SK-N-SH (cell line): ENCODE results near the gene ULK3.

Experiments used
- CHD2 ChIP-seq: fragments of 150-350 bp; IDR thresholded peaks from 2 replicates; pipeline ENCODE4 v1.6.1; 2018; ENCODE audit warnings: low read length; ENCODE audit not compliant: partially characterized antibody
- EP300 ChIP-seq, 2 experiments: IDR thresholded peaks; 2 replicates each; pipeline versions ENCODE4 v1.4.0 to v1.6.1; 2012; ENCODE audit warnings: borderline replicate concordance in 1 of 2, low read depth in 1 of 2, low read length in 1 of 2
- FOXM1 ChIP-seq: IDR thresholded peaks from 2 replicates; pipeline ENCODE4 v1.4.0; 2012; ENCODE audit warnings: low read depth, mild to moderate bottlenecking
- GABPA ChIP-seq: IDR thresholded peaks from 2 replicates; pipeline ENCODE4 v1.4.0; 2012; ENCODE audit warnings: low read depth, mild to moderate bottlenecking
- MXI1 ChIP-seq: IDR thresholded peaks from 2 replicates; pipeline ENCODE4 v1.6.1; 2012; ENCODE audit warnings: mild to moderate bottlenecking, low read depth, low read length, improper control_type of control experiment
- POLR2AphosphoS5 ChIP-seq: IDR thresholded peaks from 2 replicates; pipeline ENCODE4 v1.6.1; 2012; ENCODE audit warnings: low read depth, low read length
- RAD21 ChIP-seq: IDR thresholded peaks from 2 replicates; pipeline ENCODE4 v1.6.1; 2012; ENCODE audit warnings: mild to moderate bottlenecking, low read length
- TAF1 ChIP-seq: IDR thresholded peaks from 2 replicates; pipeline ENCODE4 v1.6.1; 2012; ENCODE audit warnings: low read depth, mild to moderate bottlenecking, low read length, moderate library complexity, borderline replicate concordance
- USF2 ChIP-seq: fragments of 150-350 bp; IDR thresholded peaks from 2 replicates; pipeline ENCODE4 v1.6.1; 2017; ENCODE audit warnings: antibody characterized with exemption, low read length, low read depth, borderline replicate concordance
- TF ChIP-seq, protein P1 (sequence below): fragments of 200-600 bp; sonication (generic); IDR thresholded peaks from 2 replicates; pipeline ENCODE4 v1.6.1; 2017; ENCODE audit warnings: antibody characterized with exemption, mild to moderate bottlenecking, moderate library complexity
- TF ChIP-seq, protein P2 (sequence below): IDR thresholded peaks from 2 replicates; pipeline ENCODE4 v1.6.1; 2012; ENCODE audit warnings: mild to moderate bottlenecking, low read depth, low read length, moderate library complexity
- TF ChIP-seq, protein P3 (sequence below): IDR thresholded peaks from 2 replicates; pipeline ENCODE4 v1.4.0; 2012; ENCODE audit warnings: low read depth

- TF ChIP-seq EP300 (IDR thresholded peaks at IDR 0.05; ENCODE audit: borderline replicate concordance in 1 of 2, low read depth in 1 of 2, low read length in 1 of 2) (no peak), POLR2AphosphoS5 (no peak), TAF1 (no peak), MXI1 (no peak), RAD21 (no peak), CHD2 (no peak), USF2 (no peak), GABPA (no peak), FOXM1 (no peak)
- TF ChIP-seq, protein P1, sequence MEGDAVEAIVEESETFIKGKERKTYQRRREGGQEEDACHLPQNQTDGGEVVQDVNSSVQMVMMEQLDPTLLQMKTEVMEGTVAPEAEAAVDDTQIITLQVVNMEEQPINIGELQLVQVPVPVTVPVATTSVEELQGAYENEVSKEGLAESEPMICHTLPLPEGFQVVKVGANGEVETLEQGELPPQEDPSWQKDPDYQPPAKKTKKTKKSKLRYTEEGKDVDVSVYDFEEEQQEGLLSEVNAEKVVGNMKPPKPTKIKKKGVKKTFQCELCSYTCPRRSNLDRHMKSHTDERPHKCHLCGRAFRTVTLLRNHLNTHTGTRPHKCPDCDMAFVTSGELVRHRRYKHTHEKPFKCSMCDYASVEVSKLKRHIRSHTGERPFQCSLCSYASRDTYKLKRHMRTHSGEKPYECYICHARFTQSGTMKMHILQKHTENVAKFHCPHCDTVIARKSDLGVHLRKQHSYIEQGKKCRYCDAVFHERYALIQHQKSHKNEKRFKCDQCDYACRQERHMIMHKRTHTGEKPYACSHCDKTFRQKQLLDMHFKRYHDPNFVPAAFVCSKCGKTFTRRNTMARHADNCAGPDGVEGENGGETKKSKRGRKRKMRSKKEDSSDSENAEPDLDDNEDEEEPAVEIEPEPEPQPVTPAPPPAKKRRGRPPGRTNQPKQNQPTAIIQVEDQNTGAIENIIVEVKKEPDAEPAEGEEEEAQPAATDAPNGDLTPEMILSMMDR, result no peak
- TF ChIP-seq, protein P2, sequence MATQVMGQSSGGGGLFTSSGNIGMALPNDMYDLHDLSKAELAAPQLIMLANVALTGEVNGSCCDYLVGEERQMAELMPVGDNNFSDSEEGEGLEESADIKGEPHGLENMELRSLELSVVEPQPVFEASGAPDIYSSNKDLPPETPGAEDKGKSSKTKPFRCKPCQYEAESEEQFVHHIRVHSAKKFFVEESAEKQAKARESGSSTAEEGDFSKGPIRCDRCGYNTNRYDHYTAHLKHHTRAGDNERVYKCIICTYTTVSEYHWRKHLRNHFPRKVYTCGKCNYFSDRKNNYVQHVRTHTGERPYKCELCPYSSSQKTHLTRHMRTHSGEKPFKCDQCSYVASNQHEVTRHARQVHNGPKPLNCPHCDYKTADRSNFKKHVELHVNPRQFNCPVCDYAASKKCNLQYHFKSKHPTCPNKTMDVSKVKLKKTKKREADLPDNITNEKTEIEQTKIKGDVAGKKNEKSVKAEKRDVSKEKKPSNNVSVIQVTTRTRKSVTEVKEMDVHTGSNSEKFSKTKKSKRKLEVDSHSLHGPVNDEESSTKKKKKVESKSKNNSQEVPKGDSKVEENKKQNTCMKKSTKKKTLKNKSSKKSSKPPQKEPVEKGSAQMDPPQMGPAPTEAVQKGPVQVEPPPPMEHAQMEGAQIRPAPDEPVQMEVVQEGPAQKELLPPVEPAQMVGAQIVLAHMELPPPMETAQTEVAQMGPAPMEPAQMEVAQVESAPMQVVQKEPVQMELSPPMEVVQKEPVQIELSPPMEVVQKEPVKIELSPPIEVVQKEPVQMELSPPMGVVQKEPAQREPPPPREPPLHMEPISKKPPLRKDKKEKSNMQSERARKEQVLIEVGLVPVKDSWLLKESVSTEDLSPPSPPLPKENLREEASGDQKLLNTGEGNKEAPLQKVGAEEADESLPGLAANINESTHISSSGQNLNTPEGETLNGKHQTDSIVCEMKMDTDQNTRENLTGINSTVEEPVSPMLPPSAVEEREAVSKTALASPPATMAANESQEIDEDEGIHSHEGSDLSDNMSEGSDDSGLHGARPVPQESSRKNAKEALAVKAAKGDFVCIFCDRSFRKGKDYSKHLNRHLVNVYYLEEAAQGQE, result no peak
- TF ChIP-seq, protein P3, sequence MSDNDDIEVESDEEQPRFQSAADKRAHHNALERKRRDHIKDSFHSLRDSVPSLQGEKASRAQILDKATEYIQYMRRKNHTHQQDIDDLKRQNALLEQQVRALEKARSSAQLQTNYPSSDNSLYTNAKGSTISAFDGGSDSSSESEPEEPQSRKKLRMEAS, result no peak
Observed at GRCh38 chr15:74889390-74889882, 46.5 kb upstream of the ULK3 start.
